Measurements from ENCODE around the gene FAM168B.

FAM168B gene

GRCh38 chr2:131054488-131054887 is 38.8 kb downstream of the FAM168B start:
- no peak for DNase-seq

GRCh38 chr2:131052741-131053263 is 40.5 kb downstream of the FAM168B start:
- no peak for DNase-seq

- DNase-seq = no peak
These were observed 42.4 kb downstream of the FAM168B start for GRCh38 chr2:131050896-131051295.

- DNase-seq = no peak
These were observed 44.0 kb downstream of the FAM168B start for GRCh38 chr2:131049150-131049718.

- DNase-seq = no peak
These were observed 44.6 kb downstream of the FAM168B start for GRCh38 chr2:131048641-131049040.

GRCh38 chr2:131047920-131048560 is 45.2 kb downstream of the FAM168B start:
- DNase-seq = no peak

- DNase-seq = no peak
These were observed 46.2 kb downstream of the FAM168B start for GRCh38 chr2:131046918-131047652.

GRCh38 chr2:131046028-131046917 is 47.0 kb downstream of the FAM168B start:
- no peak for DNase-seq

- no peak for DNase-seq
These were observed 47.8 kb downstream of the FAM168B start for GRCh38 chr2:131045286-131046027.

- DNase-seq = no peak
These were observed 48.5 kb downstream of the FAM168B start for GRCh38 chr2:131044757-131045150.

- DNase-seq = no peak
These were observed 49.0 kb downstream of the FAM168B start for GRCh38 chr2:131044075-131044756.

GRCh38 chr2:131043199-131044074 is 49.8 kb downstream of the FAM168B start:
- no peak for DNase-seq

- no peak for DNase-seq
These were observed 51.0 kb downstream of the FAM168B start for GRCh38 chr2:131042148-131042775.

GRCh38 chr2:131041402-131042147 is 51.7 kb downstream of the FAM168B start:
- DNase-seq = no peak

GRCh38 chr2:131040661-131041401 is 52.4 kb downstream of the FAM168B start:
- DNase-seq = no peak

- no peak for DNase-seq
These were observed 53.2 kb downstream of the FAM168B start for GRCh38 chr2:131039908-131040660.

GRCh38 chr2:131039535-131039907 is 53.7 kb downstream of the FAM168B start:
- DNase-seq = no peak

- DNase-seq = no peak
These were observed 54.2 kb downstream of the FAM168B start for GRCh38 chr2:131039101-131039440.
